ENCODE results near the gene KCNJ12. TPM values are rescaled to one million over a fixed set of nuclear protein-coding genes. Genes with fewer than 3 reads are reported as not detected.

Gene KCNJ12
- total and polyA plus RNA-seq, 2 donors from 2014 or later: 3.1 to 3.4 TPM

- H3K27ac ChIP-seq (ENCODE audit: low read depth in 2 of 2, low read length in 2 of 2): no peak overlapping the region
- H3K9me3 ChIP-seq (ENCODE audit: control insufficient read depth in 2 of 3, insufficient read depth in 1 of 3, low read length in 3 of 3): no peaks in the 10 kb centered on the region
- no peak for TF ChIP-seq CTCF (IDR thresholded peaks at IDR 0.05; ENCODE audit: borderline replicate concordance, extremely low read depth, insufficient read depth)
- no peak overlapping the region for H3K4me3 ChIP-seq (ENCODE audit: low read length in 3 of 3)
- H3K36me3 ChIP-seq (ENCODE audit: control insufficient read depth in 2 of 3, insufficient read depth in 3 of 3, low read length in 3 of 3): no peaks in the 10 kb centered on the region
- DNase-seq (peak in 1 of 5 donors; percentile 48), FAIRE-seq (no peak)
- peaks cover 0 to 9% (median 4%) of the 10 kb centered on the region in 3 donors for H3K4me1 ChIP-seq (ENCODE audit: control insufficient read depth in 2 of 3, insufficient read depth in 2 of 3, low read depth in 1 of 3, low read length in 3 of 3)
- H3K9ac ChIP-seq (ENCODE audit: low read length in 3 of 3): no peak overlapping the region
- no peaks in the 10 kb centered on the region for H3K27me3 ChIP-seq (ENCODE audit: control insufficient read depth, insufficient read depth, low read length)
- intact Hi-C loops (cut with DNase I): no loop called here
Observed at GRCh38 chr17:21352981-21353265, 23.2 kb upstream of the KCNJ12 start.

- H3K36me3 ChIP-seq (ENCODE audit: control insufficient read depth in 2 of 3, insufficient read depth in 3 of 3, low read length in 3 of 3): no peaks in the 10 kb centered on the region
- H3K9me3 ChIP-seq (ENCODE audit: control insufficient read depth in 2 of 3, insufficient read depth in 1 of 3, low read length in 3 of 3): no peaks in the 10 kb centered on the region
- no peak overlapping the region for H3K27ac ChIP-seq (ENCODE audit: low read depth in 2 of 2, low read length in 2 of 2)
- H3K27me3 ChIP-seq (ENCODE audit: control insufficient read depth, insufficient read depth, low read length): no peaks in the 10 kb centered on the region
- peaks cover 0 to 13% (median 9%) of the 10 kb centered on the region in 3 donors for H3K4me1 ChIP-seq (ENCODE audit: control insufficient read depth in 2 of 3, insufficient read depth in 2 of 3, low read depth in 1 of 3, low read length in 3 of 3)
- FAIRE-seq: no peak
- DNase-seq: peak in 1 of 5 donors; percentile 30
- H3K9ac ChIP-seq (ENCODE audit: low read length in 3 of 3): no peak overlapping the region
- intact Hi-C loops (cut with DNase I): no loop called here
- H3K4me3 ChIP-seq (ENCODE audit: low read length in 3 of 3): no peak overlapping the region
- no peak for TF ChIP-seq CTCF (IDR thresholded peaks at IDR 0.05; ENCODE audit: borderline replicate concordance, extremely low read depth, insufficient read depth)
Observed at GRCh38 chr17:21353326-21354010, 22.7 kb upstream of the KCNJ12 start.

GRCh38 chr17:21354796-21355385 is 21.3 kb upstream of the KCNJ12 start:
- no peak for TF ChIP-seq CTCF (IDR thresholded peaks at IDR 0.05; ENCODE audit: borderline replicate concordance, extremely low read depth, insufficient read depth)

More at GRCh38 chr17:21354796-21355385, 21.3 kb upstream of the KCNJ12 start:
- FAIRE-seq: no peak
- Histone ChIP-seq H3K4me1 (ENCODE audit: control insufficient read depth in 2 of 3, insufficient read depth in 2 of 3, low read depth in 1 of 3, low read length in 3 of 3) (peaks cover 0 to 13% (median 9%) of the 10 kb centered on the region in 3 donors), H3K36me3 (ENCODE audit: control insufficient read depth in 2 of 3, insufficient read depth in 3 of 3, low read length in 3 of 3) (no peaks in the 10 kb centered on the region), H3K9me3 (ENCODE audit: control insufficient read depth in 2 of 3, insufficient read depth in 1 of 3, low read length in 3 of 3) (no peaks in the 10 kb centered on the region), H3K27me3 (ENCODE audit: control insufficient read depth, insufficient read depth, low read length) (no peaks in the 10 kb centered on the region), H3K4me3 (ENCODE audit: low read length in 3 of 3) (no peak overlapping the region), H3K27ac (ENCODE audit: low read depth in 2 of 2, low read length in 2 of 2) (no peak overlapping the region), H3K9ac (ENCODE audit: low read length in 3 of 3) (no peak overlapping the region)
- DNase-seq: peak in 1 of 5 donors; percentile 59
- intact Hi-C loops (cut with DNase I): no loop called here

All from kidney (tissue), 14 donors.